Activated CD8-positive, alpha-beta memory T cell treated with anti-CD3 and anti-CD28 coated beads for 4 hours (primary cell): Measurements from ENCODE around the gene BRCA2.

Source experiments
- DNase-seq, 2 donors: peaks; one replicate each; pipeline ENCODE4 v3.0.0-alpha.2; 2020; ENCODE audit warnings: low read depth in 2 of 2

BRCA2 gene

GRCh38 chr13:32381539-32381938, 66.2 kb downstream of the BRCA2 start:
- no peak for DNase-seq

- DNase-seq: no peak
Observed at GRCh38 chr13:32383836-32384618, 68.7 kb downstream of the BRCA2 start.

- no peak for DNase-seq
Observed at GRCh38 chr13:32384702-32385101, 69.4 kb downstream of the BRCA2 start.

- no peak for DNase-seq
Observed at GRCh38 chr13:32385410-32385809, 70.1 kb downstream of the BRCA2 start.

- no peak for DNase-seq
Observed at GRCh38 chr13:32390048-32390447, 74.7 kb downstream of the BRCA2 start.

- no peak for DNase-seq
Observed at GRCh38 chr13:32390484-32390883, 75.2 kb downstream of the BRCA2 start.

GRCh38 chr13:32391101-32391619, 75.9 kb downstream of the BRCA2 start:
- DNase-seq: no peak

GRCh38 chr13:32403108-32403507, 87.8 kb downstream of the BRCA2 start:
- no peak for DNase-seq

GRCh38 chr13:32407854-32408253, 92.5 kb downstream of the BRCA2 start:
- no peak for DNase-seq

- DNase-seq: no peak
Observed at GRCh38 chr13:32408296-32409000, 93.1 kb downstream of the BRCA2 start.

- DNase-seq: no peak
Observed at GRCh38 chr13:32409001-32409313, 93.6 kb downstream of the BRCA2 start.

- no peak for DNase-seq
Observed at GRCh38 chr13:32409561-32410421, 94.5 kb downstream of the BRCA2 start.

GRCh38 chr13:32413284-32413683, 98.0 kb downstream of the BRCA2 start:
- DNase-seq: no peak

GRCh38 chr13:32414580-32414979, 99.3 kb downstream of the BRCA2 start:
- DNase-seq: no peak

- no peak for DNase-seq
Observed at GRCh38 chr13:32415019-32415418, 99.7 kb downstream of the BRCA2 start.

GRCh38 chr13:32417995-32418394, 102.7 kb downstream of the BRCA2 start:
- DNase-seq: no peak

GRCh38 chr13:32419862-32420261, 104.6 kb downstream of the BRCA2 start:
- no peak for DNase-seq

- no peak for DNase-seq
Observed at GRCh38 chr13:32423592-32423991, 108.3 kb downstream of the BRCA2 start.

GRCh38 chr13:32425158-32425557, 109.8 kb downstream of the BRCA2 start:
- DNase-seq: no peak

GRCh38 chr13:32426191-32426989, 111.1 kb downstream of the BRCA2 start:
- no peak for DNase-seq
